C4-2B (cell line): ENCODE measurements around the gene INPP5B.
"Not testable (repeated sequence)": the region's sequence is repeated elsewhere in the genome, so short reads cannot be mapped to it uniquely, and the experiment has no call there.

Source experiments
- ZFX ChIP-seq: fragments of 450-650 bp; IDR thresholded peaks from 2 replicates; pipeline ENCODE4 v1.6.1; 2017
- TF ChIP-seq, protein P1 (sequence below): fragments of 450-650 bp; conservative IDR thresholded peaks from 2 replicates; pipeline ENCODE4 v1.5.1; 2017; ENCODE audit warnings: mild to moderate bottlenecking

DNA sequence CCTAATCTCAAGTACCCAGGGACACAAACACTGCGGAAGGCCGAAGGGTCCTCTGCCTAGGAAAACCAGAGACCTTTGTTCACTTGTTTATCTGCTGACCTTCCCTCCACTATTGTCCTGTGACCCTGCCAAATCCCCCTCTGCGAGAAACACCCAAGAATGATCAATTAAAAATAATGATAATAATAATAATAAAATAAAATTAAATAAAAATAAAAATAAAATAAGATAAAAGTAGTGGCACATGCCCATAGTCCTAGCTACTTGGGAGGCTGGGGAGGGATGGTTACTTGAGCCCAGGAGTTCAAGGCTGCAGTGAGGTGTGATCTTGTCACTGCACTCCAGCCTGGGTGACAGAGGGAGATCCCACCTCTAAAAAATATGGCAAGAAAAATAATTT, 49.3 kb downstream of the INPP5B start:
- TF ChIP-seq, protein P1, sequence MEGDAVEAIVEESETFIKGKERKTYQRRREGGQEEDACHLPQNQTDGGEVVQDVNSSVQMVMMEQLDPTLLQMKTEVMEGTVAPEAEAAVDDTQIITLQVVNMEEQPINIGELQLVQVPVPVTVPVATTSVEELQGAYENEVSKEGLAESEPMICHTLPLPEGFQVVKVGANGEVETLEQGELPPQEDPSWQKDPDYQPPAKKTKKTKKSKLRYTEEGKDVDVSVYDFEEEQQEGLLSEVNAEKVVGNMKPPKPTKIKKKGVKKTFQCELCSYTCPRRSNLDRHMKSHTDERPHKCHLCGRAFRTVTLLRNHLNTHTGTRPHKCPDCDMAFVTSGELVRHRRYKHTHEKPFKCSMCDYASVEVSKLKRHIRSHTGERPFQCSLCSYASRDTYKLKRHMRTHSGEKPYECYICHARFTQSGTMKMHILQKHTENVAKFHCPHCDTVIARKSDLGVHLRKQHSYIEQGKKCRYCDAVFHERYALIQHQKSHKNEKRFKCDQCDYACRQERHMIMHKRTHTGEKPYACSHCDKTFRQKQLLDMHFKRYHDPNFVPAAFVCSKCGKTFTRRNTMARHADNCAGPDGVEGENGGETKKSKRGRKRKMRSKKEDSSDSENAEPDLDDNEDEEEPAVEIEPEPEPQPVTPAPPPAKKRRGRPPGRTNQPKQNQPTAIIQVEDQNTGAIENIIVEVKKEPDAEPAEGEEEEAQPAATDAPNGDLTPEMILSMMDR, result not testable (repeated sequence)
- not testable (repeated sequence) for TF ChIP-seq ZFX
